ENCODE measurements around the gene CNOT11.
"Not testable (repeated sequence)": the region's sequence is repeated elsewhere in the genome, so short reads cannot be mapped to it uniquely, and the experiment has no call there.

Gene CNOT11

DNA sequence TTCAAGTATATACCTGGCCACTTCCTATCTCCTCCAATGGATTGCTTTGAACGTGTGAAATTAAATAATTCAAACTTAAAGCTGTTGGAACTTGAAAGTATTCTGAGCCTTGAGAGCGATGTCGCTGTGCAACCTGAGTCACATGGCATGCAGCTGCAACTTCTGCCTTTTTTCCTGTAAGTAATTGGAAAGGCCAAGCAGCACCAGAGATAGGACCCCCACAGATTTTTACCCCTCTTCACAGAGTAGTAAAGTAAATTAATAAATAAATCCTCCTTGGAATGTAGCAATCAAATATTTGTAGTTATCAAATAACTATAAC, 59.0 kb downstream of the CNOT11 start:
- DNase-seq, result no peak

DNA sequence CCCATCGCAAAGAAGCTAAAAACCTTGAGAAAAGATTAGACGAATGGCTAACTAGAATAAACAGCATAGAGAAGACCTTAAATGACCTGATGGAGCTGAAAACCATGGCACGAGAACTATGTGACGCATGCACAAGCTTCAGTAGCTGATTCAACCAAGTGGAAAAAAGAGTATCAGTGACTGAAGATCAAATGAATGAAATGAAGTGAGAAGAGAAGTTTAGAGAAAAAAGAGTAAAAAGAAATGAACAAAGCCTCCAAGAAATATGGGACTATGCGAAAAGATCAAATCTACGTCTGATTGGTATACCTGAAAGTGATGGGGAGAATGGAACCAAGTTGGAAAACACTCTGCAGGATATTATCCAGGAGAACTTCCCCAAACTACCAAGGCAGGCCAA, 63.9 kb downstream of the CNOT11 start:
- not testable (repeated sequence) for DNase-seq
